Muscle of leg (tissue), 9 donors: ENCODE results near the gene COL15A1. TPM values are rescaled to one million over a fixed set of nuclear protein-coding genes. Genes with fewer than 3 reads are reported as not detected.

Experiments used
- polyA plus RNA-seq, 8 donors: library from polyadenylated mRNA; unstranded; fragments of 120-200 nt; gene quantifications; one replicate each; pipeline versions ENCODE4 v1.2.1 to v1.2.3, GENCODE V29; 2013; ENCODE audit warnings: inconsistent platforms in 1 of 8, low replicate concordance in 1 of 8; ENCODE audit not compliant: insufficient read length in 8 of 8, insufficient read depth in 1 of 8
- total RNA-seq: library from RNA; stranded (reverse); fragments of 120-200 nt; gene quantifications from one replicate; pipeline ENCODE4 v1.2.4, GENCODE V29; 2013

COL15A1 gene
- total and polyA plus RNA-seq, 9 donors: 169 to 259 (median 197) TPM

Other genes with a start within 250 kb of the COL15A1 start
- 0.35 TPM for gene GABBR2, start 235.0 kb upstream of the COL15A1 start, total RNA-seq
- gene GABBR2, start 235.0 kb upstream of the COL15A1 start, polyA plus RNA-seq: 1 to 10 TPM in 3 of 8 donors, under 1 TPM in 5; 0.60 to 1.6 (median 0.92) TPM
- gene ANKS6, start 147.4 kb upstream of the COL15A1 start, total RNA-seq: 10.2 TPM
- 10 to 100 TPM; 12.3 to 17.1 (median 14.5) TPM for gene ANKS6, start 147.4 kb upstream of the COL15A1 start, polyA plus RNA-seq
- 2.7 TPM for gene GALNT12, start 136.2 kb upstream of the COL15A1 start, total RNA-seq
- gene GALNT12, start 136.2 kb upstream of the COL15A1 start, polyA plus RNA-seq: 1 to 10 TPM; 3.0 to 4.6 (median 3.9) TPM
- 30.2 TPM for gene TGFBR1, start 161.2 kb downstream of the COL15A1 start, total RNA-seq
- 10 to 100 TPM; 16.9 to 33.5 (median 26.3) TPM for gene TGFBR1, start 161.2 kb downstream of the COL15A1 start, polyA plus RNA-seq